ENCODE data around the gene LIM2. TPM values are rescaled to one million over a fixed set of nuclear protein-coding genes. Genes with fewer than 3 reads are reported as not detected.

The LIM2 gene
- total and polyA plus RNA-seq, 7 experiments from 2014 or later: 1.2 TPM; not detected in 6

- no peak for ATAC-seq
These were observed 56.6 kb downstream of the LIM2 start for GRCh38 chr19:51331193-51331592.

GRCh38 chr19:51330366-51330765, 57.4 kb downstream of the LIM2 start:
- Histone ChIP-seq H3K27me3 (ENCODE audit: control insufficient read depth in 2 of 2, insufficient read depth in 2 of 2, low read length in 2 of 2) (peaks cover 0 to 14% of the 10 kb centered on the region in 2 donors), H3K36me3 (ENCODE audit: control insufficient read depth in 2 of 3, insufficient read depth in 3 of 3, low read length in 3 of 3) (no peaks in the 10 kb centered on the region), H3K9me3 (ENCODE audit: control insufficient read depth in 2 of 3, low read length in 3 of 3) (no peaks in the 10 kb centered on the region), H3K4me3 (ENCODE audit: low read length) (no peak overlapping the region), H3K27ac (ENCODE audit: low read depth, low read length) (no peak overlapping the region), H3K4me1 (ENCODE audit: control insufficient read depth in 2 of 2, insufficient read depth in 2 of 2, low read length in 2 of 2) (peaks cover 0 to 3% of the 10 kb centered on the region in 2 donors)
- Mint-ChIP-seq H3K9me3 (peaks cover 0 to 8% (median 3%) of the 10 kb centered on the region in 11 donors), H3K27me3 (peaks cover 32 to 46% (median 39%) of the 10 kb centered on the region in 5 donors), H3K4me1 (peaks cover 0 to 10% (median 5%) of the 10 kb centered on the region in 7 donors), H3K27ac (no peak overlapping the region), H3K4me3 (no peak overlapping the region), H3K36me3 (peaks cover 0 to 10% (median 8%) of the 10 kb centered on the region in 5 donors)
- ChIA-PET POLR2A (no interaction called here), CTCF (no interaction called here)
- no peak for DNase-seq
- intact Hi-C loops (cut with micrococcal nuclease): no loop called here
- ATAC-seq: no peak

More at GRCh38 chr19:51331193-51331592, 56.6 kb downstream of the LIM2 start:
- Histone ChIP-seq H3K4me1 (ENCODE audit: control insufficient read depth in 2 of 2, insufficient read depth in 2 of 2, low read length in 2 of 2) (peaks cover 0 to 3% of the 10 kb centered on the region in 2 donors), H3K27me3 (ENCODE audit: control insufficient read depth in 2 of 2, insufficient read depth in 2 of 2, low read length in 2 of 2) (peaks cover 0 to 14% of the 10 kb centered on the region in 2 donors), H3K9me3 (ENCODE audit: control insufficient read depth in 2 of 3, low read length in 3 of 3) (no peaks in the 10 kb centered on the region), H3K36me3 (ENCODE audit: control insufficient read depth in 2 of 3, insufficient read depth in 3 of 3, low read length in 3 of 3) (no peaks in the 10 kb centered on the region), H3K4me3 (ENCODE audit: low read length) (no peak overlapping the region), H3K27ac (ENCODE audit: low read depth, low read length) (no peak overlapping the region)
- H3K4me3 Mint-ChIP-seq: no peak overlapping the region
- H3K36me3 Mint-ChIP-seq: peaks cover 0 to 10% (median 8%) of the 10 kb centered on the region in 5 donors
- intact Hi-C loops (cut with micrococcal nuclease): no loop called here
- no peak overlapping the region for H3K27ac Mint-ChIP-seq
- CTCF ChIA-PET: no interaction called here
- POLR2A ChIA-PET: no interaction called here
- peaks cover 24 to 39% (median 31%) of the 10 kb centered on the region in 5 donors for H3K27me3 Mint-ChIP-seq
- peaks cover 0 to 8% (median 1%) of the 10 kb centered on the region in 11 donors for H3K9me3 Mint-ChIP-seq
- H3K4me1 Mint-ChIP-seq: peaks cover 0 to 10% (median 4%) of the 10 kb centered on the region in 7 donors
- DNase-seq: no peak

Other genes starting within 250 kb of the LIM2 start
- 10 to 100 TPM in 1 of 5 experiments, under 1 TPM in 3, not detected in 1; 0.67 to 10.3 (median 0.83) TPM for gene SIGLEC7, start 245.7 kb downstream of the LIM2 start, total RNA-seq
- gene SIGLEC7, start 245.7 kb downstream of the LIM2 start, polyA plus RNA-seq: under 1 TPM in 1 of 2 donors, not detected in 1; 0.25 TPM
- 10 to 100 TPM in 2 of 5 experiments, 1 to 10 TPM in 1, under 1 TPM in 2; 0.51 to 59.2 (median 5.0) TPM for gene CD33, start 162.9 kb downstream of the LIM2 start, total RNA-seq
- gene CD33, start 162.9 kb downstream of the LIM2 start, polyA plus RNA-seq: not detected
- gene SIGLECL1, start 136.9 kb downstream of the LIM2 start, total RNA-seq: not detected
- not detected for gene SIGLECL1, start 136.9 kb downstream of the LIM2 start, polyA plus RNA-seq
- not detected for gene IGLON5, start 76.3 kb downstream of the LIM2 start, total RNA-seq
- not detected for gene IGLON5, start 76.3 kb downstream of the LIM2 start, polyA plus RNA-seq
- 1 to 10 TPM in 1 of 5 experiments, under 1 TPM in 3, not detected in 1; 0.13 to 1.1 (median 0.44) TPM for gene VSIG10L, start 45.8 kb downstream of the LIM2 start, total RNA-seq
- not detected for gene VSIG10L, start 45.8 kb downstream of the LIM2 start, polyA plus RNA-seq
- gene ETFB, start 21.6 kb downstream of the LIM2 start, total RNA-seq: 10 to 100 TPM; 31.8 to 90.3 (median 47.1) TPM
- 10 to 100 TPM; 78.0 to 83.7 TPM for gene ETFB, start 21.6 kb downstream of the LIM2 start, polyA plus RNA-seq
- 10 to 100 TPM in 1 of 5 experiments, 1 to 10 TPM in 1, under 1 TPM in 1, not detected in 2; 0.32 to 13.3 (median 4.4) TPM for gene CLDND2, start 19.0 kb downstream of the LIM2 start, total RNA-seq
- gene CLDND2, start 19.0 kb downstream of the LIM2 start, polyA plus RNA-seq: not detected
- gene NKG7, start 15.3 kb downstream of the LIM2 start, total RNA-seq: 100 to 1,000 TPM in 1 of 5 experiments, 10 to 100 TPM in 2, 1 to 10 TPM in 2; 3.9 to 336 (median 62.3) TPM
- gene NKG7, start 15.3 kb downstream of the LIM2 start, polyA plus RNA-seq: 1 to 10 TPM; 8.9 to 9.8 TPM
- not detected for gene C19orf84, start 2.6 kb upstream of the LIM2 start, total RNA-seq
- not detected for gene C19orf84, start 2.6 kb upstream of the LIM2 start, polyA plus RNA-seq
- 10 to 100 TPM in 1 of 5 experiments, 1 to 10 TPM in 1, under 1 TPM in 3; 0.16 to 36.5 (median 0.65) TPM for gene SIGLEC10, start 29.7 kb upstream of the LIM2 start, total RNA-seq
- under 1 TPM; 0.06 to 0.07 TPM for gene SIGLEC10, start 29.7 kb upstream of the LIM2 start, polyA plus RNA-seq
- gene SIGLEC8, start 70.5 kb upstream of the LIM2 start, total RNA-seq: not detected
- gene SIGLEC8, start 70.5 kb upstream of the LIM2 start, polyA plus RNA-seq: not detected
- not detected for gene CEACAM18, start 90.6 kb upstream of the LIM2 start, total RNA-seq
- not detected for gene CEACAM18, start 90.6 kb upstream of the LIM2 start, polyA plus RNA-seq
- under 1 TPM in 3 of 5 experiments, not detected in 2; 0.21 to 0.29 (median 0.27) TPM for gene SIGLEC12, start 113.8 kb upstream of the LIM2 start, total RNA-seq
- gene SIGLEC12, start 113.8 kb upstream of the LIM2 start, polyA plus RNA-seq: under 1 TPM in 1 of 2 donors, not detected in 1; 0.09 TPM
- 1 to 10 TPM in 1 of 5 experiments, under 1 TPM in 4; 0.46 to 2.5 (median 0.64) TPM for gene SIGLEC6, start 143.7 kb upstream of the LIM2 start, total RNA-seq
- gene SIGLEC6, start 143.7 kb upstream of the LIM2 start, polyA plus RNA-seq: not detected
- 10 to 100 TPM in 3 of 5 experiments, 1 to 10 TPM in 2; 6.8 to 19.1 (median 10.2) TPM for gene ZNF175, start 183.3 kb upstream of the LIM2 start, total RNA-seq
- 1 to 10 TPM; 2.6 to 4.8 TPM for gene ZNF175, start 183.3 kb upstream of the LIM2 start, polyA plus RNA-seq
- 1 to 10 TPM in 1 of 5 experiments, under 1 TPM in 1, not detected in 3; 0.24 to 2.4 TPM for gene SIGLEC5, start 242.4 kb upstream of the LIM2 start, total RNA-seq
- not detected for gene SIGLEC5, start 242.4 kb upstream of the LIM2 start, polyA plus RNA-seq